ENCODE measurements around the gene CCNDBP1.

GRCh38 chr15:43229977-43230376 lies 44.8 kb downstream of the CCNDBP1 start:
- no peak for TF ChIP-seq EZH2 (IDR thresholded peaks at IDR 0.05)
- no peak for TF ChIP-seq FOXP2 (optimal IDR thresholded peaks at IDR 0.05; ENCODE audit: control extremely low read depth, extremely low read length, insufficient read depth)
